NT2/D1 (cell line): Measurements from ENCODE around the gene CRYBA2.

Experiments
- SUZ12 ChIP-seq: IDR thresholded peaks from 2 replicates; pipeline ENCODE4 v1.6.1; 2011; ENCODE audit not compliant: insufficient read length, insufficient read depth; ENCODE audit errors: extremely low read depth
- YY1 ChIP-seq: IDR thresholded peaks from 2 replicates; pipeline ENCODE4 v1.6.1; 2011; ENCODE audit not compliant: insufficient read length, insufficient read depth
- ZNF274 ChIP-seq: IDR thresholded peaks from 2 replicates; pipeline ENCODE4 v1.6.1; 2011; ENCODE audit warnings: mild to moderate bottlenecking, low read depth, low read length

- TF ChIP-seq YY1 = no peak
- no peak for TF ChIP-seq ZNF274
- TF ChIP-seq SUZ12 = no peak
These were observed 17.7 kb upstream of the CRYBA2 start for GRCh38 chr2:219010873-219011272.
